ENCODE data around the gene SETX.

DNA sequence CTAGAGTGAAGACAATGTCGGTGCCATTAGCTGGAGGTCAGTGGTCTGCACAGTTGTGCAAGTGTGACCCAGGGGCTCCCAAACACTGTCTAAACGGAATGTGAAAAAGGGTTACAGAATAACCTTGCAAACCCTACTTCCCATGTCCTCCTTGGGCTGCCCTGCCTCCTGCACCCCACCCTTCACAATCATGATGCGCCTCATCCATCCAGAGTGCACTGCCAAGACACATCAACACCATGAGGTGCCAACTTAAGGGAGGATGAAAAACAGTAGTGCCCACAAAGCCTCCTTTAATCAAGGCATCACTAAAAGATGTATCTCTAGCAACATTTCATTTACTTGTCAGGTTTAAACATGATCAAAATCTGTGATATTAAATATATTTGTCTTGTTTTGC, 87.1 kb downstream of the SETX start:
- TF ChIP-seq, protein P1, sequence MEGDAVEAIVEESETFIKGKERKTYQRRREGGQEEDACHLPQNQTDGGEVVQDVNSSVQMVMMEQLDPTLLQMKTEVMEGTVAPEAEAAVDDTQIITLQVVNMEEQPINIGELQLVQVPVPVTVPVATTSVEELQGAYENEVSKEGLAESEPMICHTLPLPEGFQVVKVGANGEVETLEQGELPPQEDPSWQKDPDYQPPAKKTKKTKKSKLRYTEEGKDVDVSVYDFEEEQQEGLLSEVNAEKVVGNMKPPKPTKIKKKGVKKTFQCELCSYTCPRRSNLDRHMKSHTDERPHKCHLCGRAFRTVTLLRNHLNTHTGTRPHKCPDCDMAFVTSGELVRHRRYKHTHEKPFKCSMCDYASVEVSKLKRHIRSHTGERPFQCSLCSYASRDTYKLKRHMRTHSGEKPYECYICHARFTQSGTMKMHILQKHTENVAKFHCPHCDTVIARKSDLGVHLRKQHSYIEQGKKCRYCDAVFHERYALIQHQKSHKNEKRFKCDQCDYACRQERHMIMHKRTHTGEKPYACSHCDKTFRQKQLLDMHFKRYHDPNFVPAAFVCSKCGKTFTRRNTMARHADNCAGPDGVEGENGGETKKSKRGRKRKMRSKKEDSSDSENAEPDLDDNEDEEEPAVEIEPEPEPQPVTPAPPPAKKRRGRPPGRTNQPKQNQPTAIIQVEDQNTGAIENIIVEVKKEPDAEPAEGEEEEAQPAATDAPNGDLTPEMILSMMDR (IDR thresholded peaks at IDR 0.05): no peak
- TF ChIP-seq EZH2phosphoT487 (IDR thresholded peaks at IDR 0.05) (no peak), EZH2 (IDR thresholded peaks at IDR 0.05) (no peak)
